GM18861 (cell line): ENCODE results near the gene CELA2B.
"Not testable (repeated sequence)": the region's sequence is repeated elsewhere in the genome, so short reads cannot be mapped to it uniquely, and the experiment has no call there.

ENCODE experiments used
- ATAC-seq: cut with Tn5 transposase; IDR thresholded peaks from one replicate; pipeline ENCODE4 v1.9.1; 2021; ENCODE audit not compliant: unreplicated experiment

CELA2B gene

GRCh38 chr1:15475752-15476314 is at the start of gene CELA2B:
TSS of gene CELA2B (plus strand) at chr1:15476104. CDS start at chr1:15476126, 22 bp downstream.
- ATAC-seq = no peak

DNA sequence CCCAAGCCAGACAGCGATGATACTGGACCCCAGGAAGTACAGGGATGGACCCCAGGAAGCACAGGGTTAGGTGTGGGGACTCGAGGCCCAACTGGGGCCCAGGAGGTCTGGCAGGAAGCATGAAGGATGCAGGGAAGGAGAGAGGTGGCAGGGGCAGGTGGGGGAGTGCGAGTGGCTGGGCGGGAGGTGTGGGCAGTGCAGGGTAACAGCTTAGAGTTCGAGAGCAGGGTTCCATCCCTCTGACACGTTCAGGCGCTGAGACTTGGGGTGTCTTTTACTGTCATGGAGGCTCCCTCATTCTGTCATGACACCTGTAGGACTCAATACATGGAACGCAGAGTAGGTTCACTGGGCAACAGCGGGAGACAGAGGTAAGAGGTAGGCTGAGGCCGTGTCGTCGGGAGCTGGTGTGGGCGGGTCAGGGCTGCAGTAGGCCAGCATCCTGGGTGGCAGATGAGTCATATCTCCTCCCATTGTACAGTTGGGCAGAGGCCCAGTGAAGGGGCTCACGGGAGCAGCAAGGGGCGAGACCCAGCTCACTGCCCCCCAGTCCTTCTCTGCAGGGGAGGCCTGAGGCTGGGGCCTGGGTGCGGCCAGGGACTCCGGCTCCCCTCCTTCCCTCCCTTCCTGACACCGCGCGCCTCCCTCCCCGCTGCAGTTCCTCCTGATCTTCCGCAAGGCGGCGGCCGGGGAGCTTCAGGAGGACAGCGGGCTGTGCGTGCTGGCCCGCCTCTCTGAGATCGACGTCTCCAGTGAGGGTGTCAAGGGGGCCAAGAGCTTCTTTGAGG is 49.2 kb upstream of the CELA2B start:
- no peak for ATAC-seq

- ATAC-seq = no peak
Measured at GRCh38 chr1:15427280-15427666, 48.6 kb upstream of the CELA2B start.

- not testable (repeated sequence) for ATAC-seq
Measured at GRCh38 chr1:15428252-15428651, 47.7 kb upstream of the CELA2B start.

GRCh38 chr1:15428815-15429435 is 47.0 kb upstream of the CELA2B start:
- ATAC-seq = no peak

DNA sequence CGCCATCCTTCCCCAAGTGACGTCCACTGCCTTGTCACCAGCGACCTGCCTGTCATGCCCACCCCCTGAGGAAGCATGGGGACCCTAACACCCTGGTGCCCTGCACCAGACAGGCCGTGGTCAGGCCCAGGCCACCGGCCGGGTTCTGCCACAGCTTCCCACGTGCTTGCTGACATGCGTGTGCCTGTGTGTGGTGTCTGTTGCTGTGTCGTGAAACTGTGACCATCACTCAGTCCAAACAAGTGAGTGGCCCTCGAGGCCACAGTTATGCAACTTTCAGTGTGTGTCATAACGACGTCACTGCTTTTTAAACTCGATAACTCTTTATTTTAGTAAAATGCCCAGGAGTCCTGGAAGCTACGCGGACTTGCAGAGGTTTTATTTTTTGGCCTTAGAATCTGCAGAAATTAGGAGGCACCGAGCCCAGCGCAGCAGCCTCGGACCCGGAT is 46.2 kb upstream of the CELA2B start:
- no peak for ATAC-seq

GRCh38 chr1:15430787-15431570 is 44.9 kb upstream of the CELA2B start:
- ATAC-seq = no peak

- no peak for ATAC-seq
Measured at GRCh38 chr1:15431571-15431948, 44.3 kb upstream of the CELA2B start.

- no peak for ATAC-seq
Measured at GRCh38 chr1:15432324-15432723, 43.6 kb upstream of the CELA2B start.

DNA sequence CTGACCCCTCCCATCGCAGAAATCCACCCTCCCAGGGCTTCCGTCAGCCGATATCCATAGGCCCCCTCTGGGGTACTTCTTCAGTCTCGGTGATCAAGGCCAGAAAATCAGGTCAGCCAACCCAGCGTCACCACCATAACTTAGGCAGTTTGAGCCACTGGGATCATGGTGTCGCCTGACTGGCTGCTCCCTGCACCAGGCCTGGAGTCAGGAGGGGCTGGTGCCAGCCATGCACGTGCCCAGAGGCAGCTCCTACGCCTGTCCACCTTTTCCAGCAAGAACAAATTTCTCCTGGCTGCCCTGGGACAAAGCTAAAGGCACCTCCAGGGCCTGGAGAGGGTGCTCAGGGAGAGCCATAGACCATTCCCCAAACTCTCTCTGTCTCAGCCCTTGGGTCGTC is 42.4 kb upstream of the CELA2B start:
- no peak for ATAC-seq

DNA sequence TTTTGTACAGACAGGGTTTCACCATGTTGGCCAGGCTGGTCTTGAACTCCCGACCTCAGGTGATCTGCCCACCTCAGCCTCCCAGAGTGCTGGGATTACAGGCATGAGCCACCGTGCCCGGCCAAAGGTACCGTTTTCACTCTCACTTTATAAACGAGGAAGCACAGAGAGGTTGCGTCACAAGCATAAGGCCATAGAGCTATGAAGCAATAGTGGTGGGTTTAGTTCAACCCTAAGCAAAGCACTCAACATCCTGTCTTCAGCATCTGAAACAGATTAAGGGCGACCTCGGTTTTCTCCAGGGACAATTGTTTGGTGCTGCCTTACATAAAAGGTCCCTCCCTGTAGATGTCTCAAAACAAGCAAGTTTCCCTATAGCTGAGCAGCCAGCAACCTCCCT is 41.2 kb upstream of the CELA2B start:
- not testable (repeated sequence) for ATAC-seq

DNA sequence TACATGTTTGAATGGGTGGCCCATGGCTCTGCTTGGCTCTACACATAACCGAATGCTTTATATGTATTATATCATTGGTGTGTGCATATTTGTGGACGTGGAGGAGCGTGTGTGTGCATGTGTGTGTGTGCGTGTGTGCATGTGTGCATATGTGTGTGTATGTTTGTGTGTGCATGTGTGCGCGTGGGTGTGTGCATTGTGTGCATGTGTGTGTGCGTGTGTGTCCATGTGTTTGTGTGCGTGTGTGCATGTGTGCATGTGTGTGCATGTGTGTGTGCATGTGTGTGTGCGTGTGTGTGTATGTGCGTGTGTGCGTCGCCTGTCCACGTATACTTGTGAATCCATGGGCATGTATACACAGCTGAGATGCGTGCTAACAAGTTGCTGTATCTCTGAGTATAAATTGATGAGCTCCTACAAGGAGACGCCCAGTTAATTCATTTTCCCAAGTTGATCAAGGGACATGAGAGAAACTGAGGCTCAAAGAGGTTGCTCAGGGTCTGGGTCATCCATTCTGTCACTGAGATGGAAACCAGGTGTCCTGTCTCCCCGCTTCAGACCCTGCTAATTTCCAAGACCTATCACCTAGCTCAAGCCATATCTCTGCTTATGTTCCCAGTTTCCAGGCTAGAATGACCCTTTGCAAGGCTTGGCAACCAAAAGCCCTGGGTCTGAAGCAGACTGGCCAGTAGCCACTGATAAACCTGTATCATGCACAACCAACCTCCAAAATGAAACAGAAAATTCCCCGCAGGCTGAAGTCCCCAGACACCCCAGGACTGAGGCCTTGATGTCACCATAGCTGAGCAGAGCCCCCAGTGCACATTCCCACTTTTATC is 40.4 kb upstream of the CELA2B start:
- ATAC-seq = no peak

- ATAC-seq = no peak
Measured at GRCh38 chr1:15436881-15437442, 38.9 kb upstream of the CELA2B start.

DNA sequence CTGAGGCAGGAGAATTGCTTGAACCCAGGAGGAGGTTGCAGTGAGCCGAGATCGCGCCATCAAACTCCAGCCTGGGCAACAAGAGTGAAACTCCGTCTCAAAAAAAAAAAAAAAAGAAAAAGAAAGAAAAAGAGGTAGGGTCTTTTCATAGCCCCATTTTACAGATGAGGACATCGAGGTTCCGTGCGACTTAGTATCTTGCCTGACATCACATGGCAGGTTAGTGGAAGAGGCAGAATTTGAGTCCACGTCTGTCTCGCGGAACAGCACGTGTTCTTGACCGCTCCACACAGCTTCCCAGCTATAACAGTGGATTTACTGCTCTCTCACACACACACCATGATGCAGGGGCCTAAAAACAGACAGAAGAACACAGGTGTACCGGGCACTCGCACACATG is 36.6 kb upstream of the CELA2B start:
- ATAC-seq = no peak

- ATAC-seq = no peak
Measured at GRCh38 chr1:15440357-15440756, 35.5 kb upstream of the CELA2B start.

DNA sequence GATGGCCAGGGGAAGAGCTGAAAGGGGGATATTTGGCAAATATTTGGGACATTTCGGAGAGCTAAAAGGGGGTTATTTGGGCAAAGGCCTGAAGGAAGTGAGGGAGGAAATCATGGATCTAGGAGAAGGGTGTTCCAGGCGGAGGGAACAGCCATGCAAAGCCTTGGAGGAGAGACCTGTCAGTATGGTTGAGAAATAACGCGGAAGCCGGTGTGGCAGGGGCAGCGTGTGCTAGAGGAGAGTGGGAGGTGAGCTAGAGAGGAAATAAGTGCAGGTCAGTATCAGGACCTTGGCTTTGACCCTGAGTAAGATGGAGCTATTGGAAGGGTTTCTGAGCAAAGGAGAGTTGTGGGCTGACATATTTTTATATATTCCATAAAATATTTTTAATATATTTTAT is 34.7 kb upstream of the CELA2B start:
- no peak for ATAC-seq

DNA sequence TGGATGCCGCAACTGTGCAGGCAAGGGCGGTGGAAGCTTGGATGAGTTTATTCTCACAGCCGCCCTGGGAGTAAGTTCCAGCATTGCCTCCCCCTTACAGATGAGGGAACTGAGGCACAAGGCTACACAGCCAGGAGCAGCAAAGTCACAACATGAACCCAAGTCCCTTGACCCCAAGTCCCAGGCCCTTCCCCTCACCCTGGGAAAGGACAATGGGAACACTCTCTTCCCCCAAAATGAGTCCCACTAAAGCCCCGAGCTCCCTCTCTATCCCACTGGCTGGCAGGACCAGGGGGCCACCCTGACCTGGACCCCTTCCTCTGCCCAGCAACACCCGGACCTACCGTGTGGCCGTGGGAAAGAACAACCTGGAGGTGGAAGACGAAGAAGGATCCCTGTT is 33.8 kb upstream of the CELA2B start:
- ATAC-seq = no peak

DNA sequence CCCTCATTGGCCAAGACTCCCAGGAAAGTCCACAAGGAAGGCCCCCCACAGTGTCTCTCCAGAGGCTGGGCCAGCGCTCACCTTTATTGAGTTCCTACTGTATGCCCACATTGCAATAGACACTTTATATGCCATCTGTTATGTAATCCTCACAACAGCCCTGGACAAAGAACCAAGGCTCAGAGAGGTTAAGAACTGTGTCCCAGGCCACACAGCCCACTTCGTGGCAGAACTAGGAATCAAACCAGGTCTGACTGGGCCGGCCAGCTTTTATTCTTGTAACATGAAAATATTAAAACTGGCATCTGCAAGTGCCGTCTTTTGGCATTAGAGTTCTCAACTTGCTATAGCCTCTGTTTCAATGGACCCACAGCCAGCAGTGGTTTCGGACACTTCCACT is 33.1 kb upstream of the CELA2B start:
- ATAC-seq = no peak

- ATAC-seq = no peak
Measured at GRCh38 chr1:15443281-15443680, 32.6 kb upstream of the CELA2B start.
